HG02884 (cell line): ENCODE results near the gene YTHDF1.

ENCODE experiments used
- ATAC-seq: cut with Tn5 transposase; IDR thresholded peaks from one replicate; pipeline ENCODE4 v1.9.1; 2021; ENCODE audit warnings: mild to moderate bottlenecking, moderate library complexity; ENCODE audit not compliant: unreplicated experiment

The YTHDF1 gene

GRCh38 chr20:63249891-63250290 lies 34.0 kb upstream of the YTHDF1 start:
- ATAC-seq, result no peak

- no peak for ATAC-seq
These were observed 33.1 kb upstream of the YTHDF1 start for GRCh38 chr20:63248835-63249591.

GRCh38 chr20:63247671-63248228 lies 31.8 kb upstream of the YTHDF1 start:
- no peak for ATAC-seq

- no peak for ATAC-seq
These were observed 30.8 kb upstream of the YTHDF1 start for GRCh38 chr20:63246490-63247288.

- ATAC-seq, result no peak
These were observed 28.5 kb upstream of the YTHDF1 start for GRCh38 chr20:63244468-63244867.

GRCh38 chr20:63243604-63244247 lies 27.8 kb upstream of the YTHDF1 start:
- no peak for ATAC-seq

GRCh38 chr20:63242736-63243135 lies 26.8 kb upstream of the YTHDF1 start:
- ATAC-seq, result no peak

GRCh38 chr20:63241272-63241671 lies 25.3 kb upstream of the YTHDF1 start:
- no peak for ATAC-seq

- no peak for ATAC-seq
These were observed 24.1 kb upstream of the YTHDF1 start for GRCh38 chr20:63240004-63240403.

GRCh38 chr20:63239431-63239830 lies 23.5 kb upstream of the YTHDF1 start:
- ATAC-seq, result no peak

GRCh38 chr20:63238514-63239125 lies 22.7 kb upstream of the YTHDF1 start:
- ATAC-seq, result no peak

- ATAC-seq, result no peak
These were observed 22.1 kb upstream of the YTHDF1 start for GRCh38 chr20:63238031-63238430.

- no peak for ATAC-seq
These were observed 20.3 kb upstream of the YTHDF1 start for GRCh38 chr20:63236116-63236837.

GRCh38 chr20:63235399-63235983 lies 19.6 kb upstream of the YTHDF1 start, which contains the start of gene BIRC7:
BIRC7 (plus strand) TSS chr20:63235905; CDS start chr20:63236097, 192 bp downstream.
- ATAC-seq, result no peak

GRCh38 chr20:63234693-63235398 lies 18.9 kb upstream of the YTHDF1 start:
- ATAC-seq, result no peak

GRCh38 chr20:63233924-63234323 lies 18.0 kb upstream of the YTHDF1 start:
- ATAC-seq, result no peak

- ATAC-seq, result no peak
These were observed 17.1 kb upstream of the YTHDF1 start for GRCh38 chr20:63233061-63233344.

- no peak for ATAC-seq
These were observed 16.5 kb upstream of the YTHDF1 start for GRCh38 chr20:63232235-63233060.
